ENCODE results near the gene SYNPO.

GRCh38 chr5:150694612-150695011, 54.2 kb downstream of the SYNPO start:
- TF ChIP-seq CTCF (IDR thresholded peaks at IDR 0.05; ENCODE audit: low read depth, low read length, poor library complexity, severe bottlenecking) (no peak), EZH2phosphoT487 (IDR thresholded peaks at IDR 0.05; ENCODE audit: borderline replicate concordance, low read length) (no peak)

Data from DOHH2 (cell line).